B cell (primary cell): ENCODE results near the gene SULT1A2.
"Not testable (repeated sequence)": the region's sequence is repeated elsewhere in the genome, so short reads cannot be mapped to it uniquely, and the experiment has no call there.

Source experiments
- EZH2 ChIP-seq: IDR thresholded peaks from 2 replicates; pipeline ENCODE4 v1.6.1; 2012; ENCODE audit warnings: borderline replicate concordance, low read depth, mild to moderate bottlenecking, moderate library complexity, low read length; ENCODE audit not compliant: insufficient read depth, poor library complexity, severe bottlenecking
- TF ChIP-seq, protein P1 (sequence below): fragments of 200-600 bp; IDR thresholded peaks from one replicate; pipeline ENCODE4 v1.8.0; 2022; ENCODE audit warnings: antibody characterized with exemption, mild to moderate bottlenecking

DNA sequence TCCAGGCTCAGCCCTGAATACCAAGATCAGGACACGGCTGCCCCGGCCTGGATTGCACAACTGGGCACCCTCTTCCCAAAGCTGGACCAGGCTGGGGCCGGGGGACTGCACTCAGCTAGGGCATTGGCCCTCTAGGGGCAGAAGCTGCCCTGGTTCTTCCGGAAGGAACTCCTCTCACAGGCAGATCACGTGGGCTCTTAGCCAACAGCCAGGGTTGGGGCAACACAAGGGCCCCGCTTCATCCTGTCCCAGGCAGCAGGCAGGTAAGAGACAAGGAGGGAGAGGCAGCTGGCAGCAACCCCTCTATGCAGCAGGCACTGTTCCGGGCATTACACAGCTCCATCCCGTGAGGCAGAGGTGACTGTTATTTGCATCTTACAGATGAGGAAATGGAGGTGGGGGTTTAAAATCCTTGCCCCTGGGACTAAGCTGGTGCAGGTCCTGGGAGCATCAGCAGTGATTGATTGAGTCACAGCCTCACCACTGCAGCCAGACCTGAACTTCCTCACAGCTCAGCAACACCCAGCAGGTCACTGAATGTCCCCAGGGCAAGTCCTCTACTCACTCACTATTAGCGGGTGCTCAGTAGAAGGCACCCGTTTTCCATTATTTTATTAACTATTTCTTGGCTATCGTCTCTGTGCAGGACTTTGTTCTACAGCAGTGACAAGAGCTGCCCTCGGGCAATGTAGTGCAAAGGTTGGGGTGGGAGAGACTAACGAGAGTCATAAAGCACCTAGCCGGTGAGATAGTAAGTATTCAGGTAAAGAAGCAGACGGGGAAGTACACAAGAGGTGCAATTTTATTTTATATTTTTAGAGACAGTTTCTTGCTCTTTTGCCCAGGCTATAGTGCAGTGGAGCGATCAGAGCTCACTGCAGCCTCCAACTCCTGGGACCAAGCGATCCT lies 2.8 kb upstream of the SULT1A2 start:
- TF ChIP-seq, protein P1, sequence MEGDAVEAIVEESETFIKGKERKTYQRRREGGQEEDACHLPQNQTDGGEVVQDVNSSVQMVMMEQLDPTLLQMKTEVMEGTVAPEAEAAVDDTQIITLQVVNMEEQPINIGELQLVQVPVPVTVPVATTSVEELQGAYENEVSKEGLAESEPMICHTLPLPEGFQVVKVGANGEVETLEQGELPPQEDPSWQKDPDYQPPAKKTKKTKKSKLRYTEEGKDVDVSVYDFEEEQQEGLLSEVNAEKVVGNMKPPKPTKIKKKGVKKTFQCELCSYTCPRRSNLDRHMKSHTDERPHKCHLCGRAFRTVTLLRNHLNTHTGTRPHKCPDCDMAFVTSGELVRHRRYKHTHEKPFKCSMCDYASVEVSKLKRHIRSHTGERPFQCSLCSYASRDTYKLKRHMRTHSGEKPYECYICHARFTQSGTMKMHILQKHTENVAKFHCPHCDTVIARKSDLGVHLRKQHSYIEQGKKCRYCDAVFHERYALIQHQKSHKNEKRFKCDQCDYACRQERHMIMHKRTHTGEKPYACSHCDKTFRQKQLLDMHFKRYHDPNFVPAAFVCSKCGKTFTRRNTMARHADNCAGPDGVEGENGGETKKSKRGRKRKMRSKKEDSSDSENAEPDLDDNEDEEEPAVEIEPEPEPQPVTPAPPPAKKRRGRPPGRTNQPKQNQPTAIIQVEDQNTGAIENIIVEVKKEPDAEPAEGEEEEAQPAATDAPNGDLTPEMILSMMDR, result not testable (repeated sequence)
- not testable (repeated sequence) for TF ChIP-seq EZH2
